CD14-positive monocyte (primary cell): ENCODE measurements around the gene UNC5A. TPM values are rescaled to one million over a fixed set of nuclear protein-coding genes. Genes with fewer than 3 reads are reported as not detected.

Experiments
- DNase-seq, 3 donors: peaks; one replicate each; pipeline ENCODE4 v3.0.0-alpha.2; 2011 to 2022
- H2AFZ ChIP-seq: 2 replicates; pipeline ENCODE4 v1.6.0; 2012; ENCODE audit warnings: mild to moderate bottlenecking, low read depth, low read length, inconsistent platforms; ENCODE audit not compliant: insufficient read depth, poor library complexity, severe bottlenecking
- H3K27ac ChIP-seq, 2 donors: 1 replicate in 1 of 2; 2 replicates in 1 of 2; pipeline ENCODE4 v1.5.1; 2012 to 2013; ENCODE audit warnings: low read length in 2 of 2, control low read depth in 1 of 2, inconsistent platforms in 1 of 2, low read depth in 1 of 2, mild to moderate bottlenecking in 1 of 2
- H3K27me3 ChIP-seq, 2 donors: one replicate each; pipeline versions ENCODE4 v1.6.0 to v1.6.1; 2011 to 2013; ENCODE audit warnings: low read length in 2 of 2; ENCODE audit not compliant: control insufficient read depth in 2 of 2, insufficient read depth in 2 of 2
- H3K36me3 ChIP-seq, 2 donors: replicated peaks in 1 of 2; 1 replicate in 1 of 2; 2 replicates in 1 of 2; pipeline versions ENCODE4 v1.5.1 to v1.6.1; 2012 to 2013; ENCODE audit warnings: low read length in 2 of 2, control low read depth in 1 of 2, inconsistent platforms in 1 of 2, mild to moderate bottlenecking in 1 of 2; ENCODE audit not compliant: insufficient read depth in 2 of 2, control insufficient read depth in 1 of 2
- H3K4me1 ChIP-seq, 2 donors: 1 replicate in 1 of 2; 2 replicates in 1 of 2; pipeline versions ENCODE4 v1.5.1 to v1.6.1; 2012 to 2013; ENCODE audit warnings: low read length in 2 of 2, control low read depth in 1 of 2, inconsistent platforms in 1 of 2, mild to moderate bottlenecking in 1 of 2, moderate library complexity in 1 of 2; ENCODE audit not compliant: insufficient read depth in 2 of 2, control insufficient read depth in 1 of 2
- H3K4me2 ChIP-seq: replicated peaks from 2 replicates; pipeline ENCODE3; 2012; ENCODE audit warnings: low read length, moderate library complexity, mild to moderate bottlenecking; ENCODE audit not compliant: poor library complexity, severe bottlenecking; ENCODE audit errors: extremely low read depth
- H3K4me3 ChIP-seq, 3 experiments: fragments of 200-600 bp in 1 of 3; sonication (generic) in 1 of 3; replicated peaks in 1 of 3; 1 replicate in 2 of 3; 2 replicates in 1 of 3; pipeline ENCODE4 v1.5.1; 2011 to 2013; ENCODE audit warnings: low read length in 3 of 3, mild to moderate bottlenecking in 3 of 3, control low read depth in 2 of 3, low read depth in 2 of 3, inconsistent platforms in 1 of 3, moderate library complexity in 1 of 3
- H3K79me2 ChIP-seq: 2 replicates; pipeline ENCODE4 v1.6.0; 2012; ENCODE audit warnings: mild to moderate bottlenecking, control low read depth, inconsistent platforms, low read length, moderate library complexity; ENCODE audit not compliant: insufficient read depth
- H3K9ac ChIP-seq: 2 replicates; pipeline ENCODE4 v1.6.0; 2017; ENCODE audit warnings: low read length, mild to moderate bottlenecking; ENCODE audit not compliant: insufficient read depth, poor library complexity, severe bottlenecking
- H3K9me3 ChIP-seq, 2 donors: replicated peaks in 1 of 2; 1 replicate in 1 of 2; 2 replicates in 1 of 2; pipeline versions ENCODE4 v1.5.1 to v1.6.1; 2012 to 2013; ENCODE audit warnings: low read length in 2 of 2, control low read depth in 1 of 2; ENCODE audit not compliant: control insufficient read depth in 1 of 2, insufficient read depth in 1 of 2
- H4K20me1 ChIP-seq: 2 replicates; pipeline ENCODE4 v1.6.0; 2012; ENCODE audit warnings: mild to moderate bottlenecking, low read length, control low read depth, moderate library complexity; ENCODE audit not compliant: insufficient read depth
- H3K27ac Mint-ChIP-seq, 7 donors: one replicate each; pipeline ENCODE4 v1.8.0; 2020; ENCODE audit warnings: mild to moderate bottlenecking in 7 of 7, mixed read lengths in 7 of 7, moderate library complexity in 6 of 7, inconsistent platforms in 2 of 7
- H3K27me3 Mint-ChIP-seq, 3 donors: one replicate each; pipeline ENCODE4 v1.8.0; 2021 to 2022; ENCODE audit warnings: low read depth in 3 of 3, mild to moderate bottlenecking in 3 of 3, mixed read lengths in 3 of 3, moderate library complexity in 3 of 3, inconsistent platforms in 1 of 3
- H3K36me3 Mint-ChIP-seq, 2 donors: one replicate each; pipeline ENCODE4 v1.8.0; 2020; ENCODE audit warnings: mixed read lengths in 2 of 2, inconsistent platforms in 1 of 2, mild to moderate bottlenecking in 1 of 2
- H3K4me1 Mint-ChIP-seq: one replicate; pipeline ENCODE4 v1.8.0; 2020; ENCODE audit warnings: mild to moderate bottlenecking, mixed read lengths
- H3K4me3 Mint-ChIP-seq, 2 donors: one replicate each; pipeline ENCODE4 v1.8.0; 2020; ENCODE audit warnings: mild to moderate bottlenecking in 2 of 2, mixed read lengths in 2 of 2, moderate library complexity in 1 of 2
- H3K9me3 Mint-ChIP-seq, 7 donors: one replicate each; pipeline ENCODE4 v1.8.0; 2020 to 2022; ENCODE audit warnings: mixed read lengths in 7 of 7, mild to moderate bottlenecking in 6 of 7, moderate library complexity in 6 of 7, inconsistent platforms in 2 of 7
- CTCF ChIP-seq: fragments of 200-600 bp; IDR thresholded peaks from one replicate; pipeline ENCODE4 v1.8.0; 2022; ENCODE audit warnings: antibody characterized with exemption, mild to moderate bottlenecking
- WGBS: methylation state at CpG from one replicate; pipeline ENCODE4 v1.1.5; 2013; ENCODE audit warnings: missing lambda C conversion rate; ENCODE audit not compliant: insufficient coverage; 5-methylcytosine and 5-hydroxymethylcytosine counted together
- intact Hi-C, 2 donors: fragments of 100-400 bp; cut with micrococcal nuclease; formaldehyde crosslinking; loops; one replicate each; pipeline versions ENCODE4 v1.15.0 to v1.15.1; 2023
- polyA plus RNA-seq, 3 donors: library from polyadenylated mRNA; depleted of rRNA in 1 of 3; unstranded in 2 of 3; stranded (reverse) in 1 of 3; fragments of 300-500 nt in 2 of 3; fragments of >200 nt in 1 of 3; fragmentation: Illumina TruSeq in 2 of 3; gene quantifications; 1 replicate in 2 of 3; 2 replicates in 1 of 3; pipeline ENCODE4 v1.2.3, GENCODE V29; 2012 to 2021

UNC5A gene
- polyA plus RNA-seq, 3 donors, result 0.03 to 0.07 TPM; not detected in 1

GRCh38 chr5:176830995-176831423 is 20.6 kb downstream of the UNC5A start:
- H3K4me1 ChIP-seq, result no peaks in the 10 kb centered on the region
- no peaks in the 10 kb centered on the region for H3K9me3 ChIP-seq
- H3K27me3 Mint-ChIP-seq, result peaks cover 5 to 14% (median 8%) of the 10 kb centered on the region in 3 donors
- no peak overlapping the region for H3K27ac ChIP-seq
- no peak overlapping the region for H3K9ac ChIP-seq
- no peaks in the 10 kb centered on the region for H4K20me1 ChIP-seq
- no peak overlapping the region for H3K27ac Mint-ChIP-seq
- H2AFZ ChIP-seq, result no peak overlapping the region
- no peak overlapping the region for H3K4me3 Mint-ChIP-seq
- H3K36me3 Mint-ChIP-seq, result no peaks in the 10 kb centered on the region
- peaks cover 2 to 8% (median 5%) of the 10 kb centered on the region in 7 donors for H3K9me3 Mint-ChIP-seq
- no peak overlapping the region for H3K4me2 ChIP-seq
- H3K27me3 ChIP-seq, result no peaks in the 10 kb centered on the region
- no peaks in the 10 kb centered on the region for H3K36me3 ChIP-seq
- no peak for DNase-seq
- 44% methylated on average over 3 of the region's 9 CpGs for WGBS
- no peak for TF ChIP-seq CTCF
- no peaks in the 10 kb centered on the region for H3K4me1 Mint-ChIP-seq
- intact Hi-C loops, result no loop called here
- H3K79me2 ChIP-seq, result no peaks in the 10 kb centered on the region
- H3K4me3 ChIP-seq, result no peak overlapping the region

GRCh38 chr5:176831425-176831824 is 21.1 kb downstream of the UNC5A start:
- 77% methylated on average over 8 of the region's 8 CpGs for WGBS
- Histone ChIP-seq H3K4me3 (no peak overlapping the region), H3K4me2 (no peak overlapping the region), H3K9ac (no peak overlapping the region), H3K79me2 (no peaks in the 10 kb centered on the region), H3K9me3 (no peaks in the 10 kb centered on the region), H3K4me1 (no peaks in the 10 kb centered on the region), H4K20me1 (no peaks in the 10 kb centered on the region), H3K36me3 (no peaks in the 10 kb centered on the region), H3K27me3 (no peaks in the 10 kb centered on the region), H3K27ac (no peak overlapping the region), H2AFZ (no peak overlapping the region)
- Mint-ChIP-seq H3K27ac (no peak overlapping the region), H3K4me3 (no peak overlapping the region), H3K4me1 (no peaks in the 10 kb centered on the region), H3K9me3 (peaks cover 2 to 8% (median 5%) of the 10 kb centered on the region in 7 donors), H3K27me3 (peaks cover 5 to 18% (median 8%) of the 10 kb centered on the region in 3 donors), H3K36me3 (no peaks in the 10 kb centered on the region)
- intact Hi-C loops, result no loop called here
- no peak for DNase-seq
- TF ChIP-seq CTCF, result no peak
